GM18502 (cell line): ENCODE data around the gene ZNF519.
A peak's percentile ranks its signal among the peaks of the same experiment; 100 is the strongest.
"Not testable (repeated sequence)": the region's sequence is repeated elsewhere in the genome, so short reads cannot be mapped to it uniquely, and the experiment has no call there.

Source experiments
- ATAC-seq: cut with Tn5 transposase; IDR thresholded peaks from one replicate; pipeline ENCODE4 v1.9.1; 2021; ENCODE audit warnings: mild to moderate bottlenecking; ENCODE audit not compliant: unreplicated experiment, poor library complexity

ZNF519 gene

GRCh38 chr18:14132271-14132700, at the start of gene ZNF519:
ZNF519 (minus strand) TSS chr18:14132435; CDS start chr18:14132277, 158 bp downstream.
- peak; percentile 100 for ATAC-seq

GRCh38 chr18:14179306-14179705, 47.1 kb upstream of the ZNF519 start:
- ATAC-seq: no peak

- peak; percentile 97 for ATAC-seq
Observed at GRCh38 chr18:14178321-14179196, 46.3 kb upstream of the ZNF519 start.

- not testable (repeated sequence) for ATAC-seq
Observed at GRCh38 chr18:14177540-14178320, 45.5 kb upstream of the ZNF519 start.

- not testable (repeated sequence) for ATAC-seq
Observed at GRCh38 chr18:14175404-14175803, 43.2 kb upstream of the ZNF519 start.

- no peak for ATAC-seq
Observed at GRCh38 chr18:14174706-14175085, 42.5 kb upstream of the ZNF519 start.

GRCh38 chr18:14174002-14174705, 41.9 kb upstream of the ZNF519 start:
- not testable (repeated sequence) for ATAC-seq

- not testable (repeated sequence) for ATAC-seq
Observed at GRCh38 chr18:14173116-14173951, 41.1 kb upstream of the ZNF519 start.

GRCh38 chr18:14172142-14173115, 40.2 kb upstream of the ZNF519 start:
- not testable (repeated sequence) for ATAC-seq

GRCh38 chr18:14171301-14172141, 39.3 kb upstream of the ZNF519 start:
- ATAC-seq: not testable (repeated sequence)

GRCh38 chr18:14170367-14171036, 38.3 kb upstream of the ZNF519 start:
- ATAC-seq: not testable (repeated sequence)

- ATAC-seq: not testable (repeated sequence)
Observed at GRCh38 chr18:14162915-14163314, 30.7 kb upstream of the ZNF519 start.

- not testable (repeated sequence) for ATAC-seq
Observed at GRCh38 chr18:14151564-14152113, 19.4 kb upstream of the ZNF519 start.

- ATAC-seq: not testable (repeated sequence)
Observed at GRCh38 chr18:14150766-14151165, 18.5 kb upstream of the ZNF519 start.

- ATAC-seq: not testable (repeated sequence)
Observed at GRCh38 chr18:14149916-14150420, 17.7 kb upstream of the ZNF519 start.

GRCh38 chr18:14149121-14149850, 17.1 kb upstream of the ZNF519 start:
- ATAC-seq: not testable (repeated sequence)
